SKM-1 treated with dmso at 0.1 percent for 144 hours (cell line): ENCODE results near the gene FAM118B.
A peak's percentile ranks its signal among the peaks of the same experiment; 100 is the strongest.

Experiments
- DNase-seq: peaks from one replicate; lab custom pipeline; 2025; ENCODE audit not compliant: unreplicated experiment; lab: John Stamatoyannopoulos, UW

Gene FAM118B

GRCh38 chr11:126211236-126212088, at the start of gene FAM118B, which contains the start of gene RPUSD4:
TSS of gene FAM118B (plus strand) at chr11:126211782. CDS start at chr11:126235002, 23,220 bp downstream.
TSS of gene RPUSD4 (minus strand) at chr11:126211650. CDS start at chr11:126211638, 12 bp downstream.
- peak; percentile 93 for DNase-seq

- DNase-seq = no peak
These were observed 49.1 kb upstream of the FAM118B start for GRCh38 chr11:126162306-126163030.

- no peak for DNase-seq
These were observed 48.4 kb upstream of the FAM118B start for GRCh38 chr11:126163074-126163700.

- DNase-seq = no peak
These were observed 47.8 kb upstream of the FAM118B start for GRCh38 chr11:126163779-126164178.

- DNase-seq = no peak
These were observed 46.8 kb upstream of the FAM118B start for GRCh38 chr11:126164781-126165180.

GRCh38 chr11:126165311-126165720, 46.3 kb upstream of the FAM118B start:
- DNase-seq = no peak

- DNase-seq = no peak
These were observed 45.8 kb upstream of the FAM118B start for GRCh38 chr11:126165757-126166156.

GRCh38 chr11:126166413-126166812, 45.2 kb upstream of the FAM118B start:
- no peak for DNase-seq

- DNase-seq = no peak
These were observed 44.1 kb upstream of the FAM118B start for GRCh38 chr11:126167488-126167887.

- DNase-seq = no peak
These were observed 42.3 kb upstream of the FAM118B start for GRCh38 chr11:126169291-126169690.

GRCh38 chr11:126172596-126173038, 39.0 kb upstream of the FAM118B start:
- DNase-seq = peak; percentile 35

GRCh38 chr11:126173257-126173656, 38.3 kb upstream of the FAM118B start:
- no peak for DNase-seq

- DNase-seq = no peak
These were observed 36.8 kb upstream of the FAM118B start for GRCh38 chr11:126174816-126175215.

- no peak for DNase-seq
These were observed 36.2 kb upstream of the FAM118B start for GRCh38 chr11:126175393-126175792.

- no peak for DNase-seq
These were observed 34.6 kb upstream of the FAM118B start for GRCh38 chr11:126176853-126177470.

GRCh38 chr11:126181939-126182730, 29.4 kb upstream of the FAM118B start:
- DNase-seq = no peak

GRCh38 chr11:126182787-126183445, 28.7 kb upstream of the FAM118B start:
- DNase-seq = no peak

GRCh38 chr11:126185259-126186024, 26.1 kb upstream of the FAM118B start:
- no peak for DNase-seq
